Measurements from ENCODE around the gene FAM89B. TPM values are rescaled to one million over a fixed set of nuclear protein-coding genes. Genes with fewer than 3 reads are reported as not detected.
A peak's percentile ranks its signal among the peaks of the same experiment; 100 is the strongest.

Gene FAM89B
- total RNA-seq, 1 donor from 2014 or later, result 104 TPM

GRCh38 chr11:65538232-65538914, 34.0 kb upstream of the FAM89B start:
- no peak overlapping the region for H3K27ac ChIP-seq
- DNase-seq (ENCODE audit: low spot score in 2 of 2), result no peak
- no peak for TF ChIP-seq CTCF (IDR thresholded peaks at IDR 0.05)
- intact Hi-C loops (cut with DNase I), result no loop called here
- H3K27me3 ChIP-seq, result no peaks in the 10 kb centered on the region
- H3K4me1 ChIP-seq, result peaks cover 16 to 22% of the 10 kb centered on the region in 2 donors
- H3K4me3 ChIP-seq, result no peak overlapping the region
- no peaks in the 10 kb centered on the region for H3K9me3 ChIP-seq
- H3K36me3 ChIP-seq, result peaks cover 43 to 59% of the 10 kb centered on the region in 2 donors

- intact Hi-C loops (cut with DNase I), result no loop called here
- Histone ChIP-seq H3K27me3 (no peaks in the 10 kb centered on the region), H3K4me1 (peaks cover 16 to 22% of the 10 kb centered on the region in 2 donors), H3K9me3 (no peaks in the 10 kb centered on the region), H3K4me3 (peak overlapping the region; percentile 58 to 68), H3K36me3 (peaks cover 51 to 63% of the 10 kb centered on the region in 2 donors), H3K27ac (peak overlapping the region; percentile 80 to 90)
- no peak for DNase-seq (ENCODE audit: low spot score in 2 of 2)
- no peak for TF ChIP-seq CTCF (IDR thresholded peaks at IDR 0.05)
Measured at GRCh38 chr11:65538915-65539743, 33.2 kb upstream of the FAM89B start.

- peaks cover 55 to 63% of the 10 kb centered on the region in 2 donors for H3K36me3 ChIP-seq
- no peak for DNase-seq (ENCODE audit: low spot score in 2 of 2)
- H3K4me3 ChIP-seq, result peak overlapping the region; percentile 58 to 68
- H3K27ac ChIP-seq, result peak overlapping the region; percentile 80 to 90
- H3K27me3 ChIP-seq, result no peaks in the 10 kb centered on the region
- H3K4me1 ChIP-seq, result peaks cover 16 to 22% of the 10 kb centered on the region in 2 donors
- TF ChIP-seq CTCF (IDR thresholded peaks at IDR 0.05), result peak in 1 of 3 experiments; percentile 57
- no peaks in the 10 kb centered on the region for H3K9me3 ChIP-seq
- intact Hi-C loops (cut with DNase I), result loop anchor here (1.0 to 5.0 kb wide), 6 partner anchors 15 to 112 kb away; partner anchors contain the start of genes LTBP3, PCNX3 and SCYL1
Measured at GRCh38 chr11:65539744-65540289, 32.5 kb upstream of the FAM89B start.

- Histone ChIP-seq H3K36me3 (peaks cover 55 to 63% of the 10 kb centered on the region in 2 donors), H3K4me3 (peak overlapping the region; percentile 58 to 68), H3K9me3 (no peaks in the 10 kb centered on the region), H3K4me1 (peaks cover 16 to 22% of the 10 kb centered on the region in 2 donors), H3K27ac (peak overlapping the region; percentile 80 to 90), H3K27me3 (no peaks in the 10 kb centered on the region)
- peak; percentile 54 to 94 for DNase-seq (ENCODE audit: low spot score in 2 of 2)
- TF ChIP-seq CTCF (IDR thresholded peaks at IDR 0.05), result peak; percentile 85 to 98 (median 94)
- intact Hi-C loops (cut with DNase I), result loop anchor here (1.0 to 5.0 kb wide), 6 partner anchors 15 to 112 kb away; partner anchors contain the start of genes LTBP3, PCNX3 and SCYL1
Measured at GRCh38 chr11:65540290-65541092, 31.8 kb upstream of the FAM89B start.

All from ascending aorta (tissue), 2 donors.